ENCODE results near the gene LYRM2.
A peak's percentile ranks its signal among the peaks of the same experiment; 100 is the strongest.

LYRM2 gene

DNA sequence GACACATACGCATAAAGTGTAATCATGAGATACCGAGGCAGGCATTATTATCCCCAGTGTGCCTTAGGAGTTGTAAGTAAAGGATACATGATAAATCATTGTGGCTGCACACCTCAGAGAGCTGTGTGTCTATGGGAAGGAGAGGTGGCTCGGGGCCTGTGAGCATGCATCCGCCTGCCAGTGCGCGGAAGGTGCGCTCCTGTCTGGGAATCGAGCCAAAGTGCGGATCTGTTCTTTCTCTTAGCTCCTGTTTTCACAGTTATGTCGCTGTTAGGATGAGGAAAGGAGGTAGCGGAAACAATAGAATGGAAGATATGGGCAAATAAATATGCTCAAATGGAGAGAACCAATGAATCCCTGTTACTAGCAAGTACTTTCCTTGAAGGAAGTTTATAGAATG is 107.6 kb downstream of the LYRM2 start:
- Mint-ChIP-seq H3K27me3 (ENCODE audit: low read depth) (no peaks in the 10 kb centered on the region), H3K4me1 (peaks cover 6% of the 10 kb centered on the region), H3K9me3 (no peaks in the 10 kb centered on the region), H3K4me3 (no peak overlapping the region), H3K27ac (no peak overlapping the region), H3K36me3 (ENCODE audit: low read depth) (peaks cover 10% of the 10 kb centered on the region)
- no peak for TF ChIP-seq CTCF (IDR thresholded peaks at IDR 0.05; ENCODE audit: unreplicated experiment in 3 of 3)

GRCh38 chr6:89528866-89529265 is 109.7 kb downstream of the LYRM2 start:
- no peaks in the 10 kb centered on the region for H3K9me3 Mint-ChIP-seq
- no peak for TF ChIP-seq CTCF (IDR thresholded peaks at IDR 0.05; ENCODE audit: unreplicated experiment in 3 of 3)
- H3K27me3 Mint-ChIP-seq (ENCODE audit: low read depth): no peaks in the 10 kb centered on the region
- peaks cover 14% of the 10 kb centered on the region for H3K4me1 Mint-ChIP-seq
- H3K36me3 Mint-ChIP-seq (ENCODE audit: low read depth): peaks cover 10% of the 10 kb centered on the region
- no peak overlapping the region for H3K27ac Mint-ChIP-seq
- no peak overlapping the region for H3K4me3 Mint-ChIP-seq

- H3K9me3 Mint-ChIP-seq: no peaks in the 10 kb centered on the region
- H3K27ac Mint-ChIP-seq: no peak overlapping the region
- H3K4me3 Mint-ChIP-seq: no peak overlapping the region
- no peak for TF ChIP-seq CTCF (IDR thresholded peaks at IDR 0.05; ENCODE audit: unreplicated experiment in 3 of 3)
- H3K27me3 Mint-ChIP-seq (ENCODE audit: low read depth): no peaks in the 10 kb centered on the region
- peaks cover 10% of the 10 kb centered on the region for H3K36me3 Mint-ChIP-seq (ENCODE audit: low read depth)
- H3K4me1 Mint-ChIP-seq: peaks cover 14% of the 10 kb centered on the region
Measured at GRCh38 chr6:89527634-89528033, 110.9 kb downstream of the LYRM2 start.

- Mint-ChIP-seq H3K4me1 (peaks cover 19% of the 10 kb centered on the region), H3K27ac (no peak overlapping the region), H3K9me3 (no peaks in the 10 kb centered on the region), H3K4me3 (no peak overlapping the region), H3K27me3 (ENCODE audit: low read depth) (no peaks in the 10 kb centered on the region), H3K36me3 (ENCODE audit: low read depth) (peaks cover 6% of the 10 kb centered on the region)
- TF ChIP-seq CTCF (IDR thresholded peaks at IDR 0.05; ENCODE audit: unreplicated experiment in 3 of 3): no peak
Measured at GRCh38 chr6:89526563-89526869, 112.0 kb downstream of the LYRM2 start.

- H3K4me3 Mint-ChIP-seq: no peak overlapping the region
- H3K36me3 Mint-ChIP-seq (ENCODE audit: low read depth): peaks cover 6% of the 10 kb centered on the region
- H3K27ac Mint-ChIP-seq: peak overlapping the region in 1 of 3 experiments; percentile 31
- H3K27me3 Mint-ChIP-seq (ENCODE audit: low read depth): no peaks in the 10 kb centered on the region
- peaks cover 19% of the 10 kb centered on the region for H3K4me1 Mint-ChIP-seq
- H3K9me3 Mint-ChIP-seq: no peaks in the 10 kb centered on the region
- TF ChIP-seq CTCF (IDR thresholded peaks at IDR 0.05; ENCODE audit: unreplicated experiment in 3 of 3): no peak
Measured at GRCh38 chr6:89525786-89526562, 112.6 kb downstream of the LYRM2 start.

- H3K4me3 Mint-ChIP-seq: no peak overlapping the region
- no peaks in the 10 kb centered on the region for H3K36me3 Mint-ChIP-seq (ENCODE audit: low read depth)
- TF ChIP-seq CTCF (IDR thresholded peaks at IDR 0.05; ENCODE audit: unreplicated experiment in 3 of 3): no peak
- no peaks in the 10 kb centered on the region for H3K9me3 Mint-ChIP-seq
- no peaks in the 10 kb centered on the region for H3K27me3 Mint-ChIP-seq (ENCODE audit: low read depth)
- no peak overlapping the region for H3K27ac Mint-ChIP-seq
- H3K4me1 Mint-ChIP-seq: peaks cover 19% of the 10 kb centered on the region
Measured at GRCh38 chr6:89522778-89523177, 115.8 kb downstream of the LYRM2 start.

Data from nephron (organoid).